Measurements from ENCODE around the gene MAGEC1.
"Not testable (repeated sequence)": the region's sequence is repeated elsewhere in the genome, so short reads cannot be mapped to it uniquely, and the experiment has no call there.

MAGEC1 gene

GRCh38 chrX:141903400-141904155, at the start of gene MAGEC1:
Gene MAGEC1, plus strand, starts transcription at chrX:141903894. Its CDS starts 1,179 bp downstream, at chrX:141905073.
- no peak for DNase-seq

DNA sequence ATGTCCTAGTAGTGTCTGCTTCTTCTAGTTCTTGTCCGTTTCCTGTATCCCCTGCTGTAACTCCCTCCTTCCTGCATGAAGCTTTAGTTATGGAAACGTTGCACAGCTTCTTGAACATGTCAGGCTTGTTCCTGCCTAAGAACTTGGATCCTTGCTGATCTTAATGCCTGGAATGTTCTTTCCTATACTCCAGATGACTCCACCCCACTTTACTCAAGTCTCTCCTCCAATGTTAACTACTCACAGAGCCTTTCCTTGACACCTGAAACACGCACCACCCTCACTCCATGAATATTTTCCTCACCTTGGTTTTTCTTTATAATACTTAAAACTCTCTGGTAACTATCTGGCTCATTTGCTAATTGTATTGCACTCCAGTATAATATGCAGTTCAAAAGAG, 46.2 kb upstream of the MAGEC1 start:
- DNase-seq, result no peak

DNA sequence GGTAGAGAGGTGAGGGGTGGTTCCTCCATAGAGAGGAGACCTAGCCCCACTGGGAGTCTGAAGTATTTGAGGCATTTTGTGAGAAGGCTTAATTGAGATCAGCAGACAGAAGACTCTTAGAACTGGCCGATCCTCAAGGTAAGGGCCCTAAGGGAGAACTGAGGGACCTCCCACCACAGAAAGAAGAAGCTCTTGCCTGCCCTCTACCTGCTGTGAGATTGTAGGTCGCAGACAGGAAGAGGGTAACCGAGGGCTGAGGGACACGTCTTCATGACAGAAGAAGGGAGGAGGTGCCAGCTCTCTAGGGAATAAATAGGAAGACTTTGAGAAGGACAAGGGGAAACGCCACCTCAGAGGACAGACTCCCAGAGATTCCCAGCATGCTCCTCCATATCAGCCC, 24.1 kb upstream of the MAGEC1 start:
- DNase-seq, result no peak

DNA sequence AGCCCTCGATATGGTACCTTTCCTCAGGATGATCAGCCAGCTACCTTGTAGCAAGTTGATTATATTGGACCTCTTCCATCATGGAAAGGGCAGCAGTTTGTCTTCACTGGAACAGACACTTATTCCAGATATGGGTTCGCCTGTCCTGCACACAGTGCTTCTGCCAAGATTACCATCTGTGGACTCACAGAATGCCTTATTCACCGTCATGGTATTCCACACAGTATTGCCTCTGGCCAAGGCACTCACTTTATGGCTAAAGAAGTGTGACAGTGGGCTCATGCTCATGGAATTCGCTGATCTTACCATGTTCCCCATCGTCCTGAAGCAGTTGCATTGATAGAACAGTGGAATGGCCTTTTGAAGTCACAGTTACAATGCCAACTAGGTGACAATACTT, 14.9 kb upstream of the MAGEC1 start:
- DNase-seq, result not testable (repeated sequence)

DNA sequence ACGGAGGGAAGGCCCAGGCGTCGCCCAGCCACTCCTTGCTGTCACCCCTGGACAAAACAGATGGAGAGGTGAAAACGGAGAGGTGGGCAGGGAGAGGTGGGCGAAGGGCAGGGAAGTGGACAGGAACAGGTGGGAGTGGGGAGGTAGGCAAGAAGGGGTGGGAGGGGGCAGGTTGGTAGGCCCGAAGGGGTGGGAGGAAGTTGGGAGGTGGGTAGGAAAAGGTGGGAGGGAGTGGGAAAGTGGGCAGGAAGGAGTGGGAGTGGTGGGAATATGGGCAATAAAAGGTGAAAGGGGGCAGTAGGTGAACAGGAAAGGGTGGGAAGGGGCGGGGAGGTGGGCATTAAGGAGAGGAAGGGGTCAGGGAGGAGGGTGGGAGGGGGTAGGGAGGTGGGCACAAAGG, 9.0 kb upstream of the MAGEC1 start:
- no peak for DNase-seq

- no peak for DNase-seq
Observed at GRCh38 chrX:141897690-141898089, 6.0 kb upstream of the MAGEC1 start.

- DNase-seq, result no peak
Observed at GRCh38 chrX:141902366-141902765, 1.3 kb upstream of the MAGEC1 start.

DNA sequence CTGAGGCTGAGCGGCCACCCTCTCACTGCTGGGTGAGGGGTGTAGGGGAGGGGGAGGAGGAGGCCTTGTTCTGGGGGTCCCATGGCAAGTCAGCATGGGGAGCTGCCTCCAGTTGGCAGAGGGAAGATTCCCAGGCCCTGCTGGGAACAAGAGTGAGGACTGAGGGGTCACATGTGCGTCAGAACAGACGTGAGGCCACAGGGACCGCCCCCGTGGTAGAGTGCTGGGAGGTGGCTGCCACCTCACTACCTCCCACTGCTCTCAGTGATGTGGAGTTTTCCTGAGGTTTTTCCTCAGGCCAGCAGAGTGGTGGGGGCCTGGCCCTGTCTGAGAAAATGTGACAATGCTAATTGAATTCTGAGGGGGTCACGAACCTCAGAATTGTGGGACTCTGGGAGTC, 568 bp downstream of the MAGEC1 start:
- no peak for DNase-seq

DNA sequence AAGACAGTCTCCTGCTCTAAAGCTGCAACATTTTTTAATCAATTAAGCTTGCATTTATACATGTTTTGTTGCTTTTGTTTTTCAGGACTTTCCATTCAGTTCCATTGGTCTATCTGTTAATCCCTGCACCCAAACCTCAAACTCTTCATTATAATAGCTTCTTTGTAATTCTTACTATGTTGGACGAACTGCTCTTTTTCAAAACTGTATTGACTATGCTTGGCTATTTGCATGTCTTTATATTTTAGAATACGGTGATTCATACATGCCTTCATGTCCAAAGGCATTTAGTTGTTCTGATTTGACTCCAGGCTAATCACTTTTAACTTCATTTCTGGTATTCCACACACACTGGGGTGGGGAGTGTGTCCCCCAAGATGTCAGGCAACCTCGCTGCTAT, 14.1 kb downstream of the MAGEC1 start:
- DNase-seq, result no peak

DNA sequence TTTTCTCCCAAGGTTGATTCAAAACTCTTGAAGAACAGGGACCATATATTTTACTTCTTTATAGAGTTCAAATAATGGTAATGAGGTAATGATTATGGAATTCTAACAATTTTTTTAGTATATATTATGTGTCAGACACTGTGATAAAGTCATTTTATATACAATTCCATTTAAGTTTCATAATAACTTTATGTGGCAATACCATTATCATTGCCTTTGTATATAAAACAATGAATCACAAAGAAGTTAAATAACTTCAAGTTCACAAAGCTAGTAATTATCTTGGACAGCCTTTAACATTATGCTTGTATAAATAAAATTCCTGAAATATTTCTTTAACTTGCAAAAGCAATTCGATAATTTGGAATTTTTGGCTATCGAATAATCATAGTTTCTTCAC, 20.6 kb downstream of the MAGEC1 start:
- no peak for DNase-seq

DNA sequence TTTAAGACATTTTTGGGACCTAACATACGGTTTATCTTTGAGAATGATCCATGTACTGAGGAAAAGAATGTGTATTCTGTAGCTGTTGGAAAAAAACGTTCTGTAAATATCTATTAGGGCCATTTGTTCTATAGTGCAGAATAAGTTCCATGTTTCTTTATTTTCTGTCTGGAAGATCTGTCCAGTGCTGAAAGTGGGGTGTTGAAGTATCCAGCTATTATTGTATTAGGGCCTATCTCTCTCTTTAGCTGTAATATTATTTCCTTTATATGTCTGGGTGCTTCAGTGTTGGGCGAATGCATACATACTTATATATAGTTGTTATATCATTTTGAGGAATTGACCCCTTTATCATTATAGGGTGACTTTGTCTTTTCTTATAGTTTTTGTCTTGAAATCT, 24.7 kb downstream of the MAGEC1 start:
- no peak for DNase-seq

- no peak for DNase-seq
Observed at GRCh38 chrX:141934059-141934641, 30.5 kb downstream of the MAGEC1 start.

DNA sequence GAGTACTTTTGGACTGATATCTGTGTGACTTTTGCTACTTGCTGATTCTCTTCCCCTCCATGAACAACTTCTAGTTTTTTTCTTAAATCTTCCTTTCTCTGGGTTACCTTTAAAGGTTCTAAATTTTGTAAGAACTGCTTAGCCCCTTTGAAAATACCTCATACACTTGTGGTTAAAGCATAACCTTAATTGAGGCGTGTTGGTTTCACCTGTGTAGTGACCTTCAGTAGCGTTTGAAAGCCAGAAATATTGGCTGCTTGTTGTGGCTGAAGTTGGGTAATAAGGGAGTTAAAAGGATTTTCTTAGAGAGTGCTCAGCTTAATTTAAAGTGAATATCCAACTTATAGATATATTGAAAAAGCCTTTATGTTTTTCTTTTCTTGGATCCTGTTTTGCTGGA, 32.0 kb downstream of the MAGEC1 start:
- DNase-seq, result no peak

GRCh38 chrX:141936080-141936479, 32.4 kb downstream of the MAGEC1 start:
- no peak for DNase-seq

DNA sequence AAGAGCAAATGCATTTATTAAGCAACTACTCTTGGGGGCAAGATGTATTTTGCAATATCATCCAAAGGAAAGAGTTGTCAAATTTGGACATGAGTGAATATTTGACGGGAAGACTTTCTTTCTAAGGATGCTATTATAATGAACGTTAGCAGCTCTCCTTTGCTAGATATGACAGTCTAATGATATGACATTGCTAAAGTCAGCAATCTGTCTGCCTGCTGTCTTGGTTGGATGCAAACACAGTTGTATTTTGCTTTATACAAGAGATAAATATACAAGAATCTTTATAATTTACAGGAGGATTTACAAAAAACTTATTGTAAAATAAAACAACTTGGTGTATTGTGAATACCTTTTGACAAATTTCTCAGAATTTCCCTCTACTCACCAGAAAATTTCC, 37.5 kb downstream of the MAGEC1 start:
- DNase-seq, result no peak

DNA sequence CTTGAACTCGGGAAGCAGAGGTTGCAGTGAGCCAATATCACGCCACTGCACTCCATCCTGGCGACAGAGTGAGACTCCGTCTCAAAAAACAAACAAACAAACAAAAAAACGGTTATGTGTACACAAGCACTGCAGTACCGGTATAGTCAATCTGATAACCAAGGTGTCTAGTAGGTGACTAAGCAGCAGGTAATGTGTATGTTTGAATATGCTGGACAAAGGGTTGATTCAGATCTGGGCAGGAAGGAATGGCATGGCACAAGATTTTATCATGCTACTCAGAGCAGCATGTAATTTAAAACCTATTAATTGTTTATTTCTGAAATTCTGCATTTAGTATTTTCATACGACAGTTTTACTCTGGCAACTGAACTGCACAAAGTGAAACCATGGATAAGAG, 41.7 kb downstream of the MAGEC1 start:
- no peak for DNase-seq

GRCh38 chrX:141947350-141947749, 43.7 kb downstream of the MAGEC1 start:
- no peak for DNase-seq

- no peak for DNase-seq
Observed at GRCh38 chrX:141952603-141953002, 48.9 kb downstream of the MAGEC1 start.

GRCh38 chrX:141958675-141959074, 55.0 kb downstream of the MAGEC1 start:
- DNase-seq, result no peak

All from AML-193 (cell line).